Stomach (tissue), 9 donors: ENCODE results near the gene RGS17. TPM values are rescaled to one million over a fixed set of nuclear protein-coding genes. Genes with fewer than 3 reads are reported as not detected.

ENCODE experiments used
- DNase-seq, 2 donors: peaks; one replicate each; pipeline versions ENCODE4 v3.0.0 to v3.0.0-alpha.2; 2013 to 2019
- H3K27ac ChIP-seq, 5 donors: fragments of 200-600 bp in 4 of 5; sonication (generic) in 4 of 5; one replicate each; pipeline ENCODE4 v1.5.1; 2013 to 2019; ENCODE audit warnings: mild to moderate bottlenecking in 1 of 5, moderate library complexity in 1 of 5
- H3K27me3 ChIP-seq, 3 donors: fragments of 200-600 bp; sonication (generic); one replicate each; pipeline ENCODE4 v1.5.1; 2017 to 2019; ENCODE audit warnings: mixed run types in 1 of 3
- H3K36me3 ChIP-seq, 4 donors: fragments of 200-600 bp; sonication (generic); 1 replicate in 3 of 4; 2 replicates in 1 of 4; pipeline ENCODE4 v1.5.1; 2016 to 2019
- H3K4me1 ChIP-seq, 4 donors: fragments of 200-600 bp; sonication (generic); one replicate each; pipeline ENCODE4 v1.5.1; 2016 to 2019
- H3K4me3 ChIP-seq, 4 donors: fragments of 200-600 bp; sonication (generic) in 3 of 4; one replicate each; pipeline ENCODE4 v1.5.1; 2016 to 2019; ENCODE audit warnings: mild to moderate bottlenecking in 1 of 4
- H3K9me3 ChIP-seq, 4 donors: fragments of 200-600 bp; sonication (generic); one replicate each; pipeline ENCODE4 v1.5.1; 2016 to 2019
- CTCF ChIP-seq, 7 experiments: fragments of 450-650 bp in 4 of 7; fragments of 200-600 bp in 3 of 7; sonication (generic) in 3 of 7; IDR thresholded peaks; one replicate each; pipeline ENCODE4 v1.5.1; 2016 to 2019; ENCODE audit warnings: antibody characterized with exemption in 7 of 7, control low read depth in 2 of 7, mild to moderate bottlenecking in 1 of 7
- EP300 ChIP-seq: sonication (generic); formaldehyde crosslinking; IDR thresholded peaks from one replicate; pipeline ENCODE4 v1.6.1; 2017; ENCODE audit warnings: antibody characterized with exemption
- POLR2A ChIP-seq, 4 donors: fragments of 450-650 bp; IDR thresholded peaks; one replicate each; pipeline ENCODE4 v1.6.1; 2016; ENCODE audit warnings: antibody characterized with exemption in 4 of 4, control low read depth in 2 of 4, mild to moderate bottlenecking in 1 of 4, moderate library complexity in 1 of 4
- POLR2AphosphoS5 ChIP-seq, 3 donors: sonication (generic); formaldehyde crosslinking; IDR thresholded peaks; one replicate each; pipeline ENCODE4 v1.6.1; 2016; ENCODE audit warnings: antibody characterized with exemption in 3 of 3
- WGBS, 5 donors: extraction: QIAGEN DNeasy Blood & Tissue Kit in 3 of 5; methylation state at CpG; one replicate each; pipeline versions ENCODE4 v1.1.5 to v1.1.7; 2013 to 2018; 5-methylcytosine and 5-hydroxymethylcytosine counted together
- intact Hi-C: fragments of 100-400 bp; cut with DNase I; formaldehyde crosslinking; loops from one replicate; pipeline ENCODE4 v1.15.1; 2023; ENCODE audit warnings: low total_unique reads
- polyA plus RNA-seq, 3 donors: library from polyadenylated mRNA; stranded (reverse); fragments of 200-250 nt; gene quantifications; one replicate each; pipeline ENCODE4 v1.2.3, GENCODE V29; 2013
- total RNA-seq, 5 donors: library from RNA; depleted of rRNA; stranded (reverse); fragments of >200 nt; gene quantifications; one replicate each; pipeline versions ENCODE4 v1.1.0 to v1.2.3, GENCODE V29; 2014 to 2016
- donor health status: healthy with polysubstance abuse.
- donor health status: Bipolar disorder and iron deficiency.
- donor health status: healthy.

RGS17 gene
- total and polyA plus RNA-seq, 8 donors: 0.33 to 2.8 (median 1.7) TPM; not detected in 1

GRCh38 chr6:153059757-153060156, 71.3 kb downstream of the RGS17 start:
- intact Hi-C loops: no loop called here
- 85 to 100% (median 87%) methylated on average over 1 of the region's 1 CpG for WGBS, 5 donors
- peaks cover 0 to 12% (median 4%) of the 10 kb centered on the region in 4 donors for H3K9me3 ChIP-seq

GRCh38 chr6:153059311-153059710, 71.8 kb downstream of the RGS17 start:
- peaks cover 0 to 12% (median 4%) of the 10 kb centered on the region in 4 donors for H3K9me3 ChIP-seq
- DNase-seq: no peak
- intact Hi-C loops: no loop called here
- H3K36me3 ChIP-seq: no peaks in the 10 kb centered on the region
- no peak for TF ChIP-seq CTCF (IDR thresholded peaks at IDR 0.05)
- no peak for TF ChIP-seq POLR2A (IDR thresholded peaks at IDR 0.05)
- TF ChIP-seq EP300: no peak
- TF ChIP-seq POLR2AphosphoS5 (IDR thresholded peaks at IDR 0.05): no peak
- no peak overlapping the region for H3K27ac ChIP-seq
- H3K4me3 ChIP-seq: no peak overlapping the region
- no peaks in the 10 kb centered on the region for H3K4me1 ChIP-seq
- no peaks in the 10 kb centered on the region for H3K27me3 ChIP-seq

More at GRCh38 chr6:153059757-153060156, 71.3 kb downstream of the RGS17 start:
- TF ChIP-seq EP300 (no peak), POLR2AphosphoS5 (IDR thresholded peaks at IDR 0.05) (no peak), POLR2A (IDR thresholded peaks at IDR 0.05) (no peak), CTCF (IDR thresholded peaks at IDR 0.05) (no peak)
- no peak for DNase-seq
- Histone ChIP-seq H3K27me3 (no peaks in the 10 kb centered on the region), H3K4me1 (no peaks in the 10 kb centered on the region), H3K4me3 (no peak overlapping the region), H3K27ac (no peak overlapping the region), H3K36me3 (no peaks in the 10 kb centered on the region)

- H3K27ac ChIP-seq: no peak overlapping the region
- no peak for DNase-seq
- no peak overlapping the region for H3K4me3 ChIP-seq
- 48 to 67% (median 51%) methylated on average over 4 of the region's 4 CpGs for WGBS, 5 donors
- H3K36me3 ChIP-seq: no peaks in the 10 kb centered on the region
- H3K27me3 ChIP-seq: no peaks in the 10 kb centered on the region
- TF ChIP-seq POLR2AphosphoS5 (IDR thresholded peaks at IDR 0.05) (no peak), POLR2A (IDR thresholded peaks at IDR 0.05) (no peak), CTCF (IDR thresholded peaks at IDR 0.05) (no peak), EP300 (no peak)
- H3K9me3 ChIP-seq: peaks cover 0 to 12% (median 4%) of the 10 kb centered on the region in 4 donors
- intact Hi-C loops: no loop called here
- no peaks in the 10 kb centered on the region for H3K4me1 ChIP-seq
Measured at GRCh38 chr6:153058909-153059308, 72.2 kb downstream of the RGS17 start.

- no peak for DNase-seq
- 39 to 75% (median 56%) methylated on average over 4 of the region's 4 CpGs for WGBS, 5 donors
- Histone ChIP-seq H3K4me3 (no peak overlapping the region), H3K9me3 (peaks cover 0 to 11% (median 4%) of the 10 kb centered on the region in 4 donors), H3K36me3 (no peaks in the 10 kb centered on the region), H3K4me1 (no peaks in the 10 kb centered on the region), H3K27me3 (no peaks in the 10 kb centered on the region), H3K27ac (no peak overlapping the region)
- intact Hi-C loops: no loop called here
- TF ChIP-seq CTCF (IDR thresholded peaks at IDR 0.05): no peak
- TF ChIP-seq POLR2AphosphoS5 (IDR thresholded peaks at IDR 0.05): no peak
- TF ChIP-seq POLR2A (IDR thresholded peaks at IDR 0.05): no peak
- TF ChIP-seq EP300: no peak
Measured at GRCh38 chr6:153058291-153058690, 72.8 kb downstream of the RGS17 start.
